Fibroblast of pulmonary artery (primary cell): ENCODE data around the gene HSD17B3.

Source experiments
- DNase-seq: peaks from one replicate; pipeline ENCODE4 v3.0.0-alpha.2; 2010; ENCODE audit warnings: low read depth
- H3K4me3 ChIP-seq: replicated peaks from 2 replicates; pipeline ENCODE4 v1.5.1; 2011; ENCODE audit warnings: low read depth, mild to moderate bottlenecking, control low read depth, low read length, moderate library complexity
- TF ChIP-seq, protein P1 (sequence below): IDR thresholded peaks from 2 replicates; pipeline ENCODE4 v1.5.1; 2011; ENCODE audit warnings: mild to moderate bottlenecking, control low read depth, low read length, inconsistent platforms; ENCODE audit errors: missing control alignments

The HSD17B3 gene

DNA sequence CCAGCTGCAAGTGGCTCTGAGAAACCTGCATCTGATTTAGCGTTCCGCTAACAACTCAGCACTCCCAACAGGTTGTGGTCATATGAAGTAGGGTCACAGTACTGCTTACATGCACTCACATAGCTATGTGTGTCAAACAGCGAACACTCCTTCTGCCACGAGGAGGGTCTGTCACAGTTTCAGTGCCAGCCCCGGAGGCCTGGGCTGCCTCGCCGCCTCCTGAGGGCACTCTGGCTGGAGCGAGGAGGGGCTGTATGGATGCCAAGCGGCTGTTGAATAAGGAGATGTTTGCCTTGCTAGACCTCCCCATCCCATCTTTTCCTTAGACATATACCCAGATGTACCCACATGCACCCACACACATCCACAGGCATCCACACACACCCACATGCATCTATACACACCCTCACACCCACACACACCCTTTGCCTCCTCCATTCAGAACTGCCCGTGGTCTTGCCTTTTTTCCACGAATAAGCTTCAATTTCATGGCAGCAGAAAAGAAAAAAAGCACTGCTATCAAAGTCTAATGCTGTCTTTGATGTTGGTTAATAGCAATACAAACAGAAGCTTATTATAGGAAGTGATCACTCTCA is 95.7 kb downstream of the HSD17B3 start:
- no peak overlapping the region for H3K4me3 ChIP-seq
- DNase-seq: no peak
- TF ChIP-seq, protein P1, sequence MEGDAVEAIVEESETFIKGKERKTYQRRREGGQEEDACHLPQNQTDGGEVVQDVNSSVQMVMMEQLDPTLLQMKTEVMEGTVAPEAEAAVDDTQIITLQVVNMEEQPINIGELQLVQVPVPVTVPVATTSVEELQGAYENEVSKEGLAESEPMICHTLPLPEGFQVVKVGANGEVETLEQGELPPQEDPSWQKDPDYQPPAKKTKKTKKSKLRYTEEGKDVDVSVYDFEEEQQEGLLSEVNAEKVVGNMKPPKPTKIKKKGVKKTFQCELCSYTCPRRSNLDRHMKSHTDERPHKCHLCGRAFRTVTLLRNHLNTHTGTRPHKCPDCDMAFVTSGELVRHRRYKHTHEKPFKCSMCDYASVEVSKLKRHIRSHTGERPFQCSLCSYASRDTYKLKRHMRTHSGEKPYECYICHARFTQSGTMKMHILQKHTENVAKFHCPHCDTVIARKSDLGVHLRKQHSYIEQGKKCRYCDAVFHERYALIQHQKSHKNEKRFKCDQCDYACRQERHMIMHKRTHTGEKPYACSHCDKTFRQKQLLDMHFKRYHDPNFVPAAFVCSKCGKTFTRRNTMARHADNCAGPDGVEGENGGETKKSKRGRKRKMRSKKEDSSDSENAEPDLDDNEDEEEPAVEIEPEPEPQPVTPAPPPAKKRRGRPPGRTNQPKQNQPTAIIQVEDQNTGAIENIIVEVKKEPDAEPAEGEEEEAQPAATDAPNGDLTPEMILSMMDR: no peak

DNA sequence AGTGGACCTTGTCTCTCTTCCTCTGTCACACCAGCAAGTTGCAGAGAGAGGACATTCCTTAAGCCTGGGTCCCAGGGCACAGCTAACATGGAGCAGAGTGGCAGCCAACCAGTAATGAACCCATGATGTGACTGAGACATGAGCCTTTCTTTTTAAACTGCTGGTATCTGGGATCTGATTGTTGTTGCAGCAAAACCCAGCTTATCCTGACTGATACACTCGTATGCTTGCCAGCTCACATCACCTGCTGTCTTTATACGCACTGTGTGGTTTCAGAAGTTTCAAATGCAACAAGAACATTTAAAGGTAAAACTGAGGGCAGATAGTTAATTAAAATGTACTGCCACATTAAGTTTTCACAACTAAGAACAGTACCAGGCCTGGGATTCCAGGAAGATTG is 97.1 kb downstream of the HSD17B3 start:
- H3K4me3 ChIP-seq: no peak overlapping the region
- no peak for DNase-seq
- TF ChIP-seq, protein P1: no peak

DNA sequence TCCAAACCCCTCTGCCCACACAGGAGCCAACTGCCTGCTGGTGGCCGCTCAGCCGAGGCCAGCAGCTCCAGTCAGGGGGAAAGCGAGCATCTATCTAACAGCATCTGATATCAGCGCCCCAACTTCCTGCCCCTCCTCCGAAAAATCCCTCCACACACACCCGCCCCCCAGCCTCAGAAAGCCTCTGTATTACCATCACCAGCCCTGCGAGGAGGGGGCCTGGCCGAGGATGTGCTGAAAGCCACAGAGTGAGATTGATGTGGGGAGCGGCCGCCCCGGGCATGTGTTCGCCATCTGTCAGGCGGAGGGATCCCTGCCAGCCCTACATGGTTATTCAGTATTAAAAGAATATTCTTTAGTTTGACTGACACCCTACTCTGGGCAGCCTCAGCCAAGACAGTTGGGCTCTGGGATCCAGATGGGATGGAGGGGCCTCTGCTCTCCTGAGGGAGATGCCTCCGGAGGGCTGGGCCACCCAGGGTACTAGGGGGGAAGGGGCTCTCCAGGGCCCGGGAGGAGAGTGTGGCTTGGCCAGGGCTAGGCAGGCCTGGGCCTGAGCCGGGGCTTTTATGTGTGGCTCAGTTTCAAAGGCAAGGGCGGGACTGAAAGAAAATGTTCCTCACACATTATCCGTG is 98.0 kb downstream of the HSD17B3 start:
- TF ChIP-seq, protein P1: no peak
- no peak for DNase-seq
- no peak overlapping the region for H3K4me3 ChIP-seq

DNA sequence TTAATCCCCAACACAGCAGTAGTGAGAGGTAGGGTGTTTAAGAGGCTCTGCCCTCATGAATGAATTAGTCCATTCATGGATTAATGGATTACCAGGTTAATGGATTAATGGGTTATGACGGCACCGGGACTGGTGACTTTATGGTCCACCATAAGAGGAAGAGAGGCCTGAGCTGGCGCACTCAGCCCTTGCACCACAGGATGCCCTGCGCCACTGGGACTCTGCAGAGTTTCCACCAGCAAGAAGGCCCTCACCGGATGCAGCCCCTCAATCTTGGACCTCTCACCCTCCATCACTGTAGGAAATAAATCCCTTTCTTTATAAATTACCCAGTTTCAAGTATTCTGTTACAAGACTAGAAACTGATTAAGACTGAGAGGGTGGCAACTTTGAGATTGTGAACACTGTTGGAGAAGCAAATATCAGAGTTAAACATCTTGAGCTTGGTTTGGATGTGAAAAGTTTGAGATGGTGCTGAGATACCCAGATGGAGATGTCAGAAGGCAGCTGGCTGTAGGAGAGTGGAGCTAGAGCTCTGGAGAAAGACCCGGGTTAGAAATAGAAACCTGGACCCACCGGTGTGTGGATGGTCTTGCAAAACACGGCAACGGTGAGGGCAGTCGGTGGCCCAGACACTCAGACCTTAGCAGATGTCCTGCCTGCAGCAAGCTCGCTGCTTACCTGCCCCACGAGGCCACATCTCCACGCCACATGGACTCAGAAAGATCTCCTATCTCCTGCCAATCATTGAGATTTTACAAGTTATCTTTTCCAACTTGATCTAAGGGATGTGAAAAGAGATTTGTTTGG is 98.8 kb downstream of the HSD17B3 start:
- TF ChIP-seq, protein P1: no peak
- no peak overlapping the region for H3K4me3 ChIP-seq
- no peak for DNase-seq

DNA sequence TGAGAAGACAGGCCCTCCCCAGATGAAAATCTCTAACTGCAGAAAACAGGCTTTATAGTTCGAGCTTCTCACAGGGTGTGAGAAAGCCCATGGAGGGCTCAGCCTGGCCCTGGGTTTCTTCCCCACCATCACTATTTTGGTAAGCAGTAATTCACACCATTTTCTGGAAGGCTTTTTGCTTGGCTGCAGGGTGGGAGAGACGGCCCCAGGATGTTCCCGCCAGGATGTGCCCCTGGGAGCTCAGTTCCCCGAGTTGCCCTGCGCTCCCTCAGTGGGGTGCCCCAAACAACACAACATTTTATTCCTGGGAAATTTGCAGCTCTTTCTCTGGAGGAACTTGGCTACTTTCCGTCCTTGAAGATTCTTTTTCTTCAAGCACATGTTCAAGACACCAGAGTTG is 100.8 kb downstream of the HSD17B3 start:
- TF ChIP-seq, protein P1: no peak
- DNase-seq: no peak

DNA sequence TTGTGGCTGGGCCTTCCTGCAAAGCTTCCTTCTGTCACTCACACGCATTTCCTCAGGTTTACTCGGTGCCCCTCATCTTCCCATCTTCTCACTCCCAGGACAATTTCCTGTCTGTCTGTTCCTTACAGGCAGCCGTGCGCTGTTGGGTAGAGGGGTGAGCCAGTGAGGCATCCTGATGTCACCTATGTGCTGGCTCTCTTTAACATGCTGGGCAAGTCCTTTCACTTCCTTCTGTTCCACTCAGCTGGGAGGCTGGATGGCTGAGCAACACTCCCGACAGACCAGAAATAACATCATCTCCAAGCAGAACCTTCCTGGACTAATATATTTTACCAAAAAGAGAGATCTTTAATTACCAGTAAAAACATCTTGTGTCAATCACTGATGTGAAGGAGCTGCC is 103.0 kb downstream of the HSD17B3 start:
- TF ChIP-seq, protein P1: no peak
- DNase-seq: no peak
- H3K4me3 ChIP-seq: no peak overlapping the region

More for the DNA sequence above, 100.8 kb downstream of the HSD17B3 start:
- no peak overlapping the region for H3K4me3 ChIP-seq
